ENCODE measurements around the gene UBL7. TPM values are rescaled to one million over a fixed set of nuclear protein-coding genes. Genes with fewer than 3 reads are reported as not detected.
A peak's percentile ranks its signal among the peaks of the same experiment; 100 is the strongest.

The UBL7 gene
- total RNA-seq, 1 donor from 2014 or later: 62.6 TPM

- DNase-seq: no peak
- TF ChIP-seq CTCF (IDR thresholded peaks at IDR 0.05; ENCODE audit: partially characterized antibody, unreplicated experiment): no peak
- Mint-ChIP-seq H3K27ac (ENCODE audit: unreplicated experiment) (no peak overlapping the region), H3K4me3 (ENCODE audit: unreplicated experiment) (no peak overlapping the region), H3K4me1 (ENCODE audit: low read depth, unreplicated experiment) (peaks cover 14% of the 10 kb centered on the region), H3K36me3 (ENCODE audit: unreplicated experiment) (no peaks in the 10 kb centered on the region), H3K27me3 (ENCODE audit: unreplicated experiment) (peaks cover 5% of the 10 kb centered on the region), H3K9me3 (ENCODE audit: unreplicated experiment) (no peaks in the 10 kb centered on the region)
Measured at GRCh38 chr15:74412159-74412558, 48.8 kb downstream of the UBL7 start.

GRCh38 chr15:74411686-74412085, 49.3 kb downstream of the UBL7 start:
- Mint-ChIP-seq H3K4me1 (ENCODE audit: low read depth, unreplicated experiment) (peaks cover 14% of the 10 kb centered on the region), H3K27ac (ENCODE audit: unreplicated experiment) (no peak overlapping the region), H3K36me3 (ENCODE audit: unreplicated experiment) (no peaks in the 10 kb centered on the region), H3K9me3 (ENCODE audit: unreplicated experiment) (no peaks in the 10 kb centered on the region), H3K27me3 (ENCODE audit: unreplicated experiment) (peaks cover 7% of the 10 kb centered on the region), H3K4me3 (ENCODE audit: unreplicated experiment) (no peak overlapping the region)
- no peak for DNase-seq
- no peak for TF ChIP-seq CTCF (IDR thresholded peaks at IDR 0.05; ENCODE audit: partially characterized antibody, unreplicated experiment)

- TF ChIP-seq CTCF (IDR thresholded peaks at IDR 0.05; ENCODE audit: partially characterized antibody, unreplicated experiment): no peak
- Mint-ChIP-seq H3K4me1 (ENCODE audit: low read depth, unreplicated experiment) (peaks cover 8% of the 10 kb centered on the region), H3K36me3 (ENCODE audit: unreplicated experiment) (no peaks in the 10 kb centered on the region), H3K4me3 (ENCODE audit: unreplicated experiment) (no peak overlapping the region), H3K9me3 (ENCODE audit: unreplicated experiment) (no peaks in the 10 kb centered on the region), H3K27me3 (ENCODE audit: unreplicated experiment) (peaks cover 7% of the 10 kb centered on the region), H3K27ac (ENCODE audit: unreplicated experiment) (no peak overlapping the region)
- DNase-seq: no peak
Measured at GRCh38 chr15:74410502-74410901, 50.5 kb downstream of the UBL7 start.

- Mint-ChIP-seq H3K36me3 (ENCODE audit: unreplicated experiment) (no peaks in the 10 kb centered on the region), H3K4me3 (ENCODE audit: unreplicated experiment) (no peak overlapping the region), H3K27me3 (ENCODE audit: unreplicated experiment) (peaks cover 4% of the 10 kb centered on the region), H3K27ac (ENCODE audit: unreplicated experiment) (no peak overlapping the region), H3K4me1 (ENCODE audit: low read depth, unreplicated experiment) (peaks cover 8% of the 10 kb centered on the region), H3K9me3 (ENCODE audit: unreplicated experiment) (no peaks in the 10 kb centered on the region)
- no peak for DNase-seq
- TF ChIP-seq CTCF (IDR thresholded peaks at IDR 0.05; ENCODE audit: partially characterized antibody, unreplicated experiment): no peak
Measured at GRCh38 chr15:74409225-74409624, 51.7 kb downstream of the UBL7 start.

GRCh38 chr15:74408815-74409214, 52.1 kb downstream of the UBL7 start:
- no peak for DNase-seq
- no peaks in the 10 kb centered on the region for H3K9me3 Mint-ChIP-seq (ENCODE audit: unreplicated experiment)
- peak overlapping the region; percentile 9 for H3K4me3 Mint-ChIP-seq (ENCODE audit: unreplicated experiment)
- peaks cover 4% of the 10 kb centered on the region for H3K27me3 Mint-ChIP-seq (ENCODE audit: unreplicated experiment)
- peaks cover 8% of the 10 kb centered on the region for H3K4me1 Mint-ChIP-seq (ENCODE audit: low read depth, unreplicated experiment)
- no peak for TF ChIP-seq CTCF (IDR thresholded peaks at IDR 0.05; ENCODE audit: partially characterized antibody, unreplicated experiment)
- H3K27ac Mint-ChIP-seq (ENCODE audit: unreplicated experiment): no peak overlapping the region
- H3K36me3 Mint-ChIP-seq (ENCODE audit: unreplicated experiment): no peaks in the 10 kb centered on the region

Measured in glutamatergic neuron (in vitro differentiated cells).